ENCODE data around the gene RELL2.

- no peak for TF ChIP-seq CTCF (IDR thresholded peaks at IDR 0.05; ENCODE audit: poor library complexity)
- no peak for TF ChIP-seq EZH2phosphoT487 (IDR thresholded peaks at IDR 0.05; ENCODE audit: low read depth, severe bottlenecking, unreplicated experiment)
- TF ChIP-seq EZH2 (IDR thresholded peaks at IDR 0.05; ENCODE audit: borderline replicate concordance), result no peak
These were observed 8.5 kb upstream of the RELL2 start for GRCh38 chr5:141628175-141628788.

Data from hepatocyte (in vitro differentiated cells).